HepG2 (cell line): ENCODE results near the gene NTM.

Experiments
- CEBPB ChIP-seq: IDR thresholded peaks from 2 replicates; pipeline ENCODE4 v1.6.1; 2011; ENCODE audit warnings: low read depth, low read length, improper control_type of control experiment, borderline replicate concordance
- KLF6 ChIP-seq: IDR thresholded peaks from 2 replicates; pipeline ENCODE4 v1.8.0; 2016; ENCODE audit warnings: missing biosample characterization, missing genetic modification reagents
- MAZ ChIP-seq, 2 experiments: sonication (generic) in 1 of 2; formaldehyde crosslinking in 1 of 2; IDR thresholded peaks; 2 replicates each; pipeline versions ENCODE4 v1.5.0 to v1.6.1; 2012 to 2020; ENCODE audit warnings: low read depth in 2 of 2, mild to moderate bottlenecking in 2 of 2, borderline replicate concordance in 1 of 2, improper control_type of control experiment in 1 of 2, low read length in 1 of 2, missing genetic modification reagents in 1 of 2, moderate library complexity in 1 of 2
- POLR2AphosphoS2 ChIP-seq: IDR thresholded peaks from 2 replicates; pipeline ENCODE4 v1.6.1; 2011; ENCODE audit warnings: low read depth, low read length, improper control_type of control experiment
- SIX4 ChIP-seq: sonication (generic); formaldehyde crosslinking; IDR thresholded peaks from 2 replicates; pipeline ENCODE4 v1.4.0; 2020; ENCODE audit warnings: missing genetic modification reagents
- ZNF777 ChIP-seq: sonication (generic); formaldehyde crosslinking; IDR thresholded peaks from 2 replicates; pipeline ENCODE4 v1.4.0; 2020; ENCODE audit warnings: missing genetic modification reagents
- TF ChIP-seq, protein P1 (sequence below), 2 experiments: fragments of 450-650 bp in 1 of 2; sonication (generic) in 1 of 2; formaldehyde crosslinking; IDR thresholded peaks; 2 replicates each; pipeline versions ENCODE4 v1.5.0 to v1.8.0; 2020 to 2022; ENCODE audit warnings: mild to moderate bottlenecking in 1 of 2, missing genetic modification reagents in 1 of 2
- TF ChIP-seq, protein P2 (sequence below): IDR thresholded peaks from 2 replicates; pipeline ENCODE4 v1.6.1; 2016; ENCODE audit warnings: mild to moderate bottlenecking
- TF ChIP-seq, protein P3 (sequence below): sonication (generic); formaldehyde crosslinking; conservative IDR thresholded peaks from 2 replicates; pipeline ENCODE4 v1.8.0; 2022; ENCODE audit warnings: missing genetic modification reagents

DNA sequence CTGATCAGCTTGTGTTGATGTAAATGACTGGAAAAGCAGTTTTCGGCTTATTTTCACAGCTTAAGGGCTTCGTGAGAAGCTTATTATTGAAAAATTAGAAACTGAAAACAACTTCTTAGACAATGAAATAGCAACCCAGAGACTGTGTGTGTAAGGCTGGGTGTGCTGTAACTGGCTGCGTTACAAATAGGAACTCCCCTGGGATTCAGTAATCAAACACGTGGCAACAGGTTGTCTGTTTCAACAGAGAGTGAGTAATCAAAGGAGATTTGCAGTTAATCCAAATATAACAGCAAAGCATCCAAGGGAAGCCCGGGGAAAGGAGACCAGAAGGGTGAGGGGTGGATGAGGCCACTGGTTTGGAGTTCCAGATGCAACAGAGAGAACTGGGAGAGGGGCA, 19.2 kb downstream of the NTM start:
- no peak for TF ChIP-seq KLF6 (CRISPR knock-in tag)
- no peak for TF ChIP-seq ZNF777 (CRISPR knock-in tag)
- TF ChIP-seq CEBPB, result no peak
- TF ChIP-seq POLR2AphosphoS2, result no peak
- TF ChIP-seq, protein P1, sequence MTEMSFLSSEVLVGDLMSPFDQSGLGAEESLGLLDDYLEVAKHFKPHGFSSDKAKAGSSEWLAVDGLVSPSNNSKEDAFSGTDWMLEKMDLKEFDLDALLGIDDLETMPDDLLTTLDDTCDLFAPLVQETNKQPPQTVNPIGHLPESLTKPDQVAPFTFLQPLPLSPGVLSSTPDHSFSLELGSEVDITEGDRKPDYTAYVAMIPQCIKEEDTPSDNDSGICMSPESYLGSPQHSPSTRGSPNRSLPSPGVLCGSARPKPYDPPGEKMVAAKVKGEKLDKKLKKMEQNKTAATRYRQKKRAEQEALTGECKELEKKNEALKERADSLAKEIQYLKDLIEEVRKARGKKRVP (CRISPR knock-in tag; IDR thresholded peaks at IDR 0.05), result no peak
- TF ChIP-seq, protein P2, sequence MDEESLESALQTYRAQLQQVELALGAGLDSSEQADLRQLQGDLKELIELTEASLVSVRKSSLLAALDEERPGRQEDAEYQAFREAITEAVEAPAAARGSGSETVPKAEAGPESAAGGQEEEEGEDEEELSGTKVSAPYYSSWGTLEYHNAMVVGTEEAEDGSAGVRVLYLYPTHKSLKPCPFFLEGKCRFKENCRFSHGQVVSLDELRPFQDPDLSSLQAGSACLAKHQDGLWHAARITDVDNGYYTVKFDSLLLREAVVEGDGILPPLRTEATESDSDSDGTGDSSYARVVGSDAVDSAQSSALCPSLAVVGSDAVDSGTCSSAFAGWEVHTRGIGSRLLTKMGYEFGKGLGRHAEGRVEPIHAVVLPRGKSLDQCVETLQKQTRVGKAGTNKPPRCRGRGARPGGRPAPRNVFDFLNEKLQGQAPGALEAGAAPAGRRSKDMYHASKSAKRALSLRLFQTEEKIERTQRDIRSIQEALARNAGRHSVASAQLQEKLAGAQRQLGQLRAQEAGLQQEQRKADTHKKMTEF (CRISPR knock-in tag), result no peak
- TF ChIP-seq MAZ (IDR thresholded peaks at IDR 0.05; ENCODE audit: borderline replicate concordance, low read depth, low read length), result no peak
- no peak for TF ChIP-seq MAZ (CRISPR knock-in tag; IDR thresholded peaks at IDR 0.05; ENCODE audit: low read depth)
- TF ChIP-seq, protein P3, sequence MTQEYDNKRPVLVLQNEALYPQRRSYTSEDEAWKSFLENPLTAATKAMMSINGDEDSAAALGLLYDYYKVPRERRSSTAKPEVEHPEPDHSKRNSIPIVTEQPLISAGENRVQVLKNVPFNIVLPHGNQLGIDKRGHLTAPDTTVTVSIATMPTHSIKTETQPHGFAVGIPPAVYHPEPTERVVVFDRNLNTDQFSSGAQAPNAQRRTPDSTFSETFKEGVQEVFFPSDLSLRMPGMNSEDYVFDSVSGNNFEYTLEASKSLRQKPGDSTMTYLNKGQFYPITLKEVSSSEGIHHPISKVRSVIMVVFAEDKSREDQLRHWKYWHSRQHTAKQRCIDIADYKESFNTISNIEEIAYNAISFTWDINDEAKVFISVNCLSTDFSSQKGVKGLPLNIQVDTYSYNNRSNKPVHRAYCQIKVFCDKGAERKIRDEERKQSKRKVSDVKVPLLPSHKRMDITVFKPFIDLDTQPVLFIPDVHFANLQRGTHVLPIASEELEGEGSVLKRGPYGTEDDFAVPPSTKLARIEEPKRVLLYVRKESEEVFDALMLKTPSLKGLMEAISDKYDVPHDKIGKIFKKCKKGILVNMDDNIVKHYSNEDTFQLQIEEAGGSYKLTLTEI, result no peak
- TF ChIP-seq SIX4, result no peak
